HUDEP-2 (cell line): ENCODE measurements around the gene EVPLL.
"Not testable (repeated sequence)": the region's sequence is repeated elsewhere in the genome, so short reads cannot be mapped to it uniquely, and the experiment has no call there.

Source experiments
- DNase-seq, 76 experiments: peaks; one replicate each; lab custom pipeline; 2025; ENCODE audit not compliant: unreplicated experiment in 76 of 76; lab: John Stamatoyannopoulos, UW

Gene EVPLL

DNA sequence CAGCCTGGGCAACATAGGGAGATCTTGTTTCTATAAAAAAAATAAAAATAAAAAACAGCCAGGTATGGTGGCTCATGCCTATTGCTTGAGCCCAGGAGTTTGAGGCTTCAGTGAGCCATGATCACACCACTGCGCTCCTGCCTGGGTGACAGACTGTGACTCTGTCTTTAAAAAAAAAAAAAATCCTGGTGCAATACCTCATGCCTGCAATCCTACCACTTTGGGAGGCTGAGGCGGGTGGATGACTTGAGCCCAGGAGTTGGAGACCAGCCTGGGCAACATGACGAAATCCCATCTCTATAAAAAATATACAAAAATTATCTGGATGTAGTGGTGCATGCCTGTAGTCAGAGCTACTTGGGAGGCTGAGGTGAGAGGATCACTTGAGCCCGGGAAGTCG, 1.0 kb downstream of the EVPLL start:
- not testable (repeated sequence) for DNase-seq

GRCh38 chr17:18379246-18380146, 1.9 kb downstream of the EVPLL start:
- peak in 16 of 76 experiments; percentile 2 to 54 (median 24) for DNase-seq

GRCh38 chr17:18380471-18381157, 3.0 kb downstream of the EVPLL start:
- DNase-seq = peak in 1 of 76 experiments; percentile 19

DNA sequence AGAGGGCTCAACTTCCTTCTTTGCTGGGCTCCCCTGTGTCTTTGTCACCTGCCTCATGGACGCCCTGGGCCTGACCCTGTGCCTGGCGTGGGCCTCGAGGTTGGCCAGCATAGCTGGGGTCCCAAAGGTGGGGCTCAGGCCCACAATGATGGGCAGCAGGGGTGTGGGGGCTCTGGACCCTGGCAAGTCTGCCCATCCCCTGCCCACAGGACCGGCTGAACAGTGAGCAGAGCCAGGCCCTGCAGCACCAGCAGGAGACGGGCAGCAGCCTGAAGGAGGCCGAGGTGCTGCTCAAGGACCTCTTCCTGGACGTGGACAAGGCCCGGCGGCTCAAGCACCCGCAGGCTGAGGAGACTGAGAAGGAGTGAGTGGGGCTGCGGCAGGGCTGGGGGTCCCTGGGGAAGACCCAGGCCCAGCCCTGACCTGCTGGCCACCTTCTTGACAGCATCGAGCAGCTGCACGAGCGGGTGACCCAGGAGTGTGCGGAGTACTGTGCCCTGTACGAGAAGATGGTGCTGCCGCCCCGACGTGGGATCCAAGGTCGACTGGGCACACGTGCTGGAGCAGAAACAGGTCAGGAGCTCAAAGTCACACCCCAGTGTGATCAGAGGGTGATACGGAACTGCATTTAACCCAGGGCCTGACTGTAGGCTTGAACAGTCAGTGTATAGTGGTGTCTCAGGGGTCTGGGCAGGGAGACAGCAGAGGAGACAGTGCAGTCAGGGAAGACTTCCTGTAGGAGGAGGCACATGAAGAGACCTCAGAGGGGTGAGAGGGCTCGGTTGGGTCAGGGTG, 3.8 kb downstream of the EVPLL start:
- DNase-seq = no peak

DNA sequence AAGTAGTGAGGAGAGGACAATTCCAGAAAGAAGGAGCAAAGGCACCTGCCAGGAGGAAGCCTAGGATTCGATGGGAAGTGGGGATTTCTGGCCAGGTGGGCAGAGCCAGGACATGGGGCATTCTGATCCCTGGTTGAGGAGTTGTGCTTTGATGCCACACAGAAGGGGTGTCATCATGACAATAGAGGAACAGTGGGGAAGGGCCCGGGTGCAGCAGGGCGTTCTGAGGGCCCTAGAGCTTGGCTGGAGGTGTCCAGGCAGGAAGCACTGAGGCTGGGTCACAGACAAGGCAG, 4.3 kb downstream of the EVPLL start:
- DNase-seq = no peak

DNA sequence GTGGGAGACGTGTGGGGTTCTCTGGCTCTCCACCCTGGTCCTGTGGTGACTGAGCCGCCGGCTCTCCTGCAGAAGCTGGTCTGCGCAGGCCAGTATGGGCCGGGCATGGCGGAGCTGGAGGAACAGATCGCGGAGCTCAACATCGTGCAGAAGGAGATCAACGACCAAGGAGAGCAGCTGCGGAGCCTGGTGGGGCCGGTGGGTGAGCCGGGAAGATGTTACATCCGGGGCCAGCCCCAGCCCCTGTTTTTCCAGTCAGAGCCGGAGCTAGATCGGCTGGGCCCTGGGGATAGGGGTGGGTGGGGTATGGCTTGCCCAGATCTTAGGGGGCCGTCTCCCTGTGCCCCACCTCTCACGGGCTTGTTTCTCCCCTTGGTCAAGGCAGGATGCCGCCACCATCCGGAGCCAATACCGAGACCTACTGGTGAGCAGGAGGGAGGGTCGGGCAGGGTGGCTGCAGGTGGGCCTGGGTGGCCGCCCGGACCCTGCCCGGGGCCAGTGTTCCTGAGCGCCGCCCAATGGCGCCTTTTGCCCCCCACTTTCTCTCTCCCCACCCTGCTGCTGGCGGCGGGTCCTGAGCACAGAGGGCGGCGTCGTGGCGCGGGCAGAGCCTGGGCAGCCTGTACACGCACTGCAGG, 5.0 kb downstream of the EVPLL start:
- no peak for DNase-seq

- DNase-seq = not testable (repeated sequence)
Observed at GRCh38 chr17:18383079-18383481, 5.5 kb downstream of the EVPLL start.

DNA sequence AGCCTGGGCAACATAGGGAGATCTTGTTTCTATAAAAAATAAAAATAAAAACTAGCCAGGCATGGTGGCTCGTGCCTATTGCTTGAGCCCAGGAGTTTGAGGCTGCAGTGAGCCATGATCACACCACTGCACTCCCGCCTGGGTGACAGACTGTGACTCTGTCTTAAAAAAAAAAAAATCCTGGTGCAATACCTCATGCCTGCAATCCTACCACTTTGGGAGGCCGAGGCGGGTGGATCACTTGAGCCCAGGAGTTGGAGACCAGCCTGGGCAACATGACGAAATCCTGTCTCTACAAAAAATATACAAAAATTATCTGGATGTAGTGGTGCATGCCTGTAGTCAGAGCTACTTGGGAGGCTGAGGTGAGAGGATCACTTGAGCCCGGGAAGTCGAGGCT, 6.7 kb downstream of the EVPLL start:
- not testable (repeated sequence) for DNase-seq

DNA sequence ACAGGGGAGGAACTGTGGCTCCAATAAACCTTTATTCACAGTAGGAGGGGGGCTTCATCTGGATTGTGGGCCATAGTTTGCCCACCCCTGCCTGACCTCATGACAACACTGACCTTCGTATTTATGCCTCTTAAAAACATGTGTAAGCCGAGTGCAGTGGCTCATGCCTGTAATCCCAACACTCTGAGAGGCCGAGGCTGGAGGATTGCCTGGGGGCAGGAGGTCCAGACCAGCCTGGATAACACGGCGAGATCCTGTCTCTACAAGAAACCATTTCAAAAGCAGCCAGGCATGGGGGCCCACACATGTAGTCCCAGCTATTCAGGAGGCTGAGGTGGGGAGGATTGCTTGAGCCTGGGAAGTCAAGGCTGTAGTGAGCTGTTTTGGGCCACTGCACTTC, 10.0 kb downstream of the EVPLL start:
- DNase-seq = not testable (repeated sequence)

- DNase-seq = not testable (repeated sequence)
Observed at GRCh38 chr17:18388266-18388665, 10.7 kb downstream of the EVPLL start.

GRCh38 chr17:18388728-18389127, 11.2 kb downstream of the EVPLL start:
- not testable (repeated sequence) for DNase-seq

- DNase-seq = not testable (repeated sequence)
Observed at GRCh38 chr17:18401872-18402590, 24.5 kb downstream of the EVPLL start.

DNA sequence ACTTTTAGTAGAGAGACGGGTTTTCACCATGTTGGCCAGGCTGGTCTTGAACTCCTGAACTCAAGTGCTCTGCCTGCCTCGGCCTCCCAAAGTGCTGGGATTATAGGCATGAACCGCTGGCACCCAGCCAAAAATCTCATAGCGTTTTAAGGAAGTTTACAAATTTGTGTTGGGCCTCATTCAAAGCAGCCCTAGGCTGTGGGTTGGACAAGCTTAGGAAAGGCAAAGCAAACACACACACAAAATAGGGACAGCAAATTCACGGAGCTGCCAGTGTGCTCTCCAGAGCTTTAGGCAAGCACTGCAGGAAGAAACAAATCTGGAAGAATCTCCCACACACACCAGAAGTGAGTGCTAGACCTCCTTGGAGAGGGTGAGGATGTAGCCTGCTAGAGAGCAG, 25.6 kb downstream of the EVPLL start:
- DNase-seq = not testable (repeated sequence)

- not testable (repeated sequence) for DNase-seq
Observed at GRCh38 chr17:18403604-18404003, 26.0 kb downstream of the EVPLL start.

GRCh38 chr17:18408906-18409305, 31.3 kb downstream of the EVPLL start:
- DNase-seq = peak in 1 of 76 experiments; percentile 13

- DNase-seq = not testable (repeated sequence)
Observed at GRCh38 chr17:18409321-18409720, 31.7 kb downstream of the EVPLL start.

DNA sequence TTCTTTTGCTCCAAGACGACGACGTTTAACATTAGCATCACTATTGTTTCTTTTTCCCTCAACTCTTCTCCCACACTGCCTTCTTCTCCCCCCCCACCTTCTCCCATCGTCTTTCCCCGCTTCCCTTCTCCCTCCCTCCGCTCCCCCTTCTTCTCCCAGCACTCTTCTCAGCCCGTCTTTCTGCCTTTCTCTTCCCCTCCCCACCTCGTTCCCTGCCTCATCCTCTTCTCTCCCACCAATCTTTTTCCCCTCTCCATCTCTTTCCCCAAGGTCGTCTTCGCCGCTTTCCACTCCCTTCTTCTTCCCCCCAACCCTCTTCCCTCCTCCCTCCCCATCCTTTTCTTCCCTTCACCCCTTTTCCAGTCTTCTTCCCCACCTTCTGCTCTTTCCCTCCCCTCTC, 33.2 kb downstream of the EVPLL start:
- not testable (repeated sequence) for DNase-seq

GRCh38 chr17:18411377-18411864, 33.8 kb downstream of the EVPLL start:
- not testable (repeated sequence) for DNase-seq

DNA sequence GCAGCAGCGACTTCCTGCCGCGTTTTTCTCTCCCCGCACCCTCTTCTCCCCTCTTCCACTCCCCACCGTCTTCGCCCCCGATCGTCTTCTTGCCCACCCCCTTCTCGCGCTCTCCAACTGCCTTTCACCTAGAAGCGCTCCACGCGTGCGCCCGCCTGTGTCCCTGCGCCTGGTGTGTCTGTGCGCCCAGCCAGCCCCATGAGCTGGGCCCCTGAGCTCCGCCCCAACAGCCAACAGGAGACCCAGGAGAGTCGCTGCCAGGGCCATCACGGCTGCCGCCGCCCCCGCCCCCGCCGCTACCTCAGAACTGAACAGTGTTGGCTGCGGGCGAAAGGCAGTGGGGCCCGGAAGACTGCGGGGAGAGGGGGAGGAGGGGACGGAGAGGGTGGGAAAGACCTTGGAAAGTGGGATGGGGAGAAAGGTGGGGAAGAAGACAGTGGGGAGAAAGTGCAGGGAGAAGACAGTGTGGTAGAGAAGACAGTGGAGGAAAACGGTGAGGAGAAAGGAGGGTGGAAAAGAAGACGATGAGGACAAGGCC, 34.5 kb downstream of the EVPLL start:
- DNase-seq = not testable (repeated sequence)

- DNase-seq = not testable (repeated sequence)
Observed at GRCh38 chr17:18421521-18421920, 43.9 kb downstream of the EVPLL start.
